Measurements from ENCODE around the gene CHMP3. TPM values are rescaled to one million over a fixed set of nuclear protein-coding genes. Genes with fewer than 3 reads are reported as not detected.

CHMP3 gene
- total and polyA plus RNA-seq, 2 of the 13 experiments (the other 11 are each of a cell fraction or from before 2014, with no cell fraction given): 64.1 to 114 TPM

DNA sequence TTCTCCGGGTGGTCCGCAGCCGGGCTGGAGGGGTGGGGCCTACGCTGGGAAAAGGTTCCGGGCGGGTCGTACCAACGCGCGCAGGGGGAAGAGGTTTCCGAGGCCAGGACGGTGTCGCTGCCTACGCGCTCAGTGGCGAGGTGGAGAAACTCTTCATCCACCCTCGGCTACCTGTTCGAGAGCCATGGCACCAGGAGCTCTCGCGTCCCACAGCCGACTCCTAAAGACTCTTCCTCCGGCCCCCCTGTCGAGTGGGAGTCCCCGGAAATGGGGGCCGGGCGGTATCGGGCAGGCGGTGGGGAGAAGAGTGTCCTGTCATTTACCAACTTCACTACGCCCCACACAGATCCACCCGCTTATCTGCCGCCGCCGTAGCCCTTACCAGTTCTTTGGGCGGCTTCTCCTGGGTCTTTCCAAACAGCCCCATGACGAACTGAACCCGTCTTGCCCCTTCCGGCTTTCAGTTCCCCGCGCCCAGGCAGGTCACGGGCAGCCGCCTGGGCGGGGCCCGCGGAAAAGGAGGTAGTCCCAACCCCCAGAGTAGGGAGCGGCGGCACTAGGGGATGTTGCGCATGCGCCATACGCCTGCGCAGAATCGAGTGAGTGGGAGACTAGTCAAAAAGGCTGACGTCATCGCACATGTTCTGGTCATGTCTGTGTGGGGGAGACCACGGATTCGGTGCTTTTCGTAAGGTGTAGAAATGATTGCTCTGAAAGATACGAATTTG, at the start of gene CHMP3 (continued):
- no peak for TF ChIP-seq ZNF33B (CRISPR knock-in tag; IDR thresholded peaks at IDR 0.05)
- peak; percentile 73; the same call in 1 of the 2 replicates for TF ChIP-seq PRMT3 (CRISPR knock-in tag; IDR thresholded peaks at IDR 0.05; ENCODE audit: borderline replicate concordance, low read depth)
- TF ChIP-seq JDP2 (CRISPR knock-in tag; IDR thresholded peaks at IDR 0.05; ENCODE audit: borderline replicate concordance): no peak
- TF ChIP-seq, protein P1, sequence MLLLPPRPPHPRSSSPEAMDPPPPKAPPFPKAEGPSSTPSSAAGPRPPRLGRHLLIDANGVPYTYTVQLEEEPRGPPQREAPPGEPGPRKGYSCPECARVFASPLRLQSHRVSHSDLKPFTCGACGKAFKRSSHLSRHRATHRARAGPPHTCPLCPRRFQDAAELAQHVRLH (CRISPR knock-in tag; IDR thresholded peaks at IDR 0.05; ENCODE audit: borderline replicate concordance, low read depth): no peak; the same call in 1 of the 2 replicates
- TF ChIP-seq ZNF672 (CRISPR knock-in tag; IDR thresholded peaks at IDR 0.05): no peak
- TF ChIP-seq ZMYM4 (CRISPR knock-in tag; IDR thresholded peaks at IDR 0.05): peak; percentile 92
- peak; percentile 43; the same call in 1 of the 2 replicates for TF ChIP-seq ISL2 (CRISPR knock-in tag; IDR thresholded peaks at IDR 0.05)
- TF ChIP-seq IKZF1 (IDR thresholded peaks at IDR 0.05): no peak
- no peak for TF ChIP-seq ZNF781 (CRISPR knock-in tag; IDR thresholded peaks at IDR 0.05; ENCODE audit: borderline replicate concordance, not compliant biosample characterization)
- peak; percentile 74 for TF ChIP-seq SP4 (CRISPR knock-in tag; IDR thresholded peaks at IDR 0.05)
- TF ChIP-seq ATM (IDR thresholded peaks at IDR 0.05; ENCODE audit: borderline replicate concordance): no peak
- TF ChIP-seq RFXAP (CRISPR knock-in tag; IDR thresholded peaks at IDR 0.05; ENCODE audit: borderline replicate concordance): no peak
- peak; percentile 82 for TF ChIP-seq MYC (CRISPR knock-in tag; IDR thresholded peaks at IDR 0.05; ENCODE audit: borderline replicate concordance)
- TF ChIP-seq ATF7-NPFF (CRISPR knock-in tag; IDR thresholded peaks at IDR 0.05; ENCODE audit: low read depth): peak; percentile 62
- peak; percentile 89 for TF ChIP-seq ELF1 (CRISPR knock-in tag; IDR thresholded peaks at IDR 0.05)
- TF ChIP-seq SCMH1 (CRISPR knock-in tag; IDR thresholded peaks at IDR 0.05; ENCODE audit: borderline replicate concordance): no peak
- peak; percentile 27; the same call in 1 of the 2 replicates for TF ChIP-seq FOXK1 (CRISPR knock-in tag; IDR thresholded peaks at IDR 0.05; ENCODE audit: borderline replicate concordance, low read depth)
- TF ChIP-seq KMT2A (CRISPR knock-in tag; IDR thresholded peaks at IDR 0.05): peak; percentile 93
- TF ChIP-seq ZKSCAN5 (CRISPR knock-in tag; IDR thresholded peaks at IDR 0.05): no peak
- no peak for TF ChIP-seq MBD4 (IDR thresholded peaks at IDR 0.05; ENCODE audit: borderline replicate concordance, low read length)
- TF ChIP-seq PAF1 (CRISPR knock-in tag; IDR thresholded peaks at IDR 0.05): no peak
- TF ChIP-seq RARA (CRISPR knock-in tag; IDR thresholded peaks at IDR 0.05): peak; percentile 25; the same call in 1 of the 2 replicates
- TF ChIP-seq ZNF256 (CRISPR knock-in tag; conservative IDR thresholded peaks at IDR 0.05): no peak; the same call in 1 of the 2 replicates
- 0 out of 2 replicates have a peak, but pooled peaks have one; percentile 19 for TF ChIP-seq KLF11 (CRISPR knock-in tag; IDR thresholded peaks at IDR 0.05)
- no peak for TF ChIP-seq CBX2 (IDR thresholded peaks at IDR 0.05; ENCODE audit: low read depth, low read length)
- no peak for TF ChIP-seq CBX2 (CRISPR knock-in tag; IDR thresholded peaks at IDR 0.05; ENCODE audit: low read depth)
- TF ChIP-seq, protein P2, sequence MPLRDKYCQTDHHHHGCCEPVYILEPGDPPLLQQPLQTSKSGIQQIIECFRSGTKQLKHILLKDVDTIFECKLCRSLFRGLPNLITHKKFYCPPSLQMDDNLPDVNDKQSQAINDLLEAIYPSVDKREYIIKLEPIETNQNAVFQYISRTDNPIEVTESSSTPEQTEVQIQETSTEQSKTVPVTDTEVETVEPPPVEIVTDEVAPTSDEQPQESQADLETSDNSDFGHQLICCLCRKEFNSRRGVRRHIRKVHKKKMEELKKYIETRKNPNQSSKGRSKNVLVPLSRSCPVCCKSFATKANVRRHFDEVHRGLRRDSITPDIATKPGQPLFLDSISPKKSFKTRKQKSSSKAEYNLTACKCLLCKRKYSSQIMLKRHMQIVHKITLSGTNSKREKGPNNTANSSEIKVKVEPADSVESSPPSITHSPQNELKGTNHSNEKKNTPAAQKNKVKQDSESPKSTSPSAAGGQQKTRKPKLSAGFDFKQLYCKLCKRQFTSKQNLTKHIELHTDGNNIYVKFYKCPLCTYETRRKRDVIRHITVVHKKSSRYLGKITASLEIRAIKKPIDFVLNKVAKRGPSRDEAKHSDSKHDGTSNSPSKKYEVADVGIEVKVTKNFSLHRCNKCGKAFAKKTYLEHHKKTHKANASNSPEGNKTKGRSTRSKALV (CRISPR knock-in tag; IDR thresholded peaks at IDR 0.05): no peak
- TF ChIP-seq CHD4 (IDR thresholded peaks at IDR 0.05; ENCODE audit: borderline replicate concordance, low read length): no peak
- TF ChIP-seq MED1 (CRISPR knock-in tag; IDR thresholded peaks at IDR 0.05): peak; percentile 45
- TF ChIP-seq ZNF317 (CRISPR knock-in tag; IDR thresholded peaks at IDR 0.05): peak; percentile 83; the same call in 1 of the 2 replicates
- TF ChIP-seq RBAK (CRISPR knock-in tag; IDR thresholded peaks at IDR 0.05): no peak
- peak; percentile 49; the same call in 1 of the 2 replicates for TF ChIP-seq ZNF572 (CRISPR knock-in tag; IDR thresholded peaks at IDR 0.05)
- TF ChIP-seq FOXP1 (IDR thresholded peaks at IDR 0.05): no peak
- no peak for TF ChIP-seq FOXP1 (CRISPR knock-in tag; IDR thresholded peaks at IDR 0.05)

Measured in HepG2 (cell line).